K562 treated with DMSO at 1 percent for 12 hours (cell line): ENCODE data around the gene SLC17A6. TPM values are rescaled to one million over a fixed set of nuclear protein-coding genes. Genes with fewer than 3 reads are reported as not detected.

Experiments used
- total RNA-seq: library from RNA; unstranded; fragments of 300-600 nt; gene quantifications from 2 replicates; pipeline ENCODE4 v1.2.3, GENCODE V29; 2022; ENCODE audit not compliant: insufficient read depth

Gene SLC17A6
- total RNA-seq = not detected in 2 replicates

DNA sequence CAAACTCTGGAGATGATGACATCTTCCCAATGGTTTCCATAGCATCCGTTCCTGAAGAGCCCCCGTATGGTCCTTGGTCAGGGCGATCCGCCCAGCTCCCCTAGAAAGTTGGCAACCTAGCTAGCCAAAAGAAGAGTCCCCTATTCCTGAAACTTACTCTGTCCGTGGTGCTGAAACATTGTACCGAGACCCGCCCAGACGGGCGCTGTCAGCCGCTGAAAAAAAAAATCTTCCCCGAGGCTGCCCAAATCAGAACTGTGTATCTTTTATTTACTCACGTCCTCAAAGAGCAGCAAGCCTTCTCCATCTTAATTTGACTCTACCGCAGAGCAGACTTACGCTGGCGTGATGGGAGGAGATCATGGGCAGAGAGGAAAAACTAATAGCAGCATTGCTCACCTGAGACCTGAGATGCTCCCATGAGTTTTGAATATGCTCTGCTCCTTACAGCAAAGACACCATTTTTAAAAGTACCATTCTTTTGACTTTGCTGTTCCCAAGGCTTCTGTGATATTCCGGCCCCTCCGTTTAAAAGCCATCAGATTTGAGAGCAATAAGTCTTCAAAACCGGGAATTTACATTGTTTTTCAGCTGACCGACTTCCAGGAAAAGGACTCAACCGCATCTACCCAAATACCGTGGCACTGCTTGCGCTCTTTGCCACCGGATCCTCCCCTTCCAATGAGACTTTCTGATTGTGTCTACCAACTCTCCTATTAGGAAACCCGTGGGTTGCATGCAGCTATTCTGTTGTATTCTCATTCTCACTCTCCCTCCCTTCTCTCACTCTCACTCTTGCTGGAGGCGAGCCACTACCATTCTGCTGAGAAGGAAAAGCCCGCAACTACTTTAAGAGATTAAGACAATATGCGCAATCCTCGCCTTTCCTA, at the start of gene SLC17A6:
Gene SLC17A6 (plus strand): TSS at position 786 of the 890 bp plus-strand sequence. CDS start 153 bp downstream, outside the sequence.

Other genes starting within 250 kb of the SLC17A6 start
- 0.26 and 1.0 TPM in 2 replicates for gene ANO5, start 145.3 kb upstream of the SLC17A6 start, total RNA-seq